Adipocyte (in vitro differentiated cells): ENCODE results near the gene STK4.

Source experiments
- DNase-seq: peaks from one replicate; pipeline ENCODE4 v3.0.0-alpha.2; 2015; ENCODE audit warnings: low read depth
- H3K27me3 ChIP-seq: replicated peaks from 2 replicates; pipeline ENCODE4 v1.7.0; 2013; ENCODE audit warnings: mild to moderate bottlenecking, low read length, moderate library complexity; ENCODE audit not compliant: control insufficient read depth, insufficient read depth
- H3K36me3 ChIP-seq: 2 replicates; pipeline ENCODE4 v1.7.0; 2013; ENCODE audit warnings: low read length, mild to moderate bottlenecking, moderate library complexity; ENCODE audit not compliant: control insufficient read depth, insufficient read depth, severe bottlenecking
- H3K4me1 ChIP-seq: 2 replicates; pipeline ENCODE4 v1.7.0; 2013; ENCODE audit warnings: mild to moderate bottlenecking, low read length, moderate library complexity; ENCODE audit not compliant: control insufficient read depth, insufficient read depth
- H3K4me3 ChIP-seq: 2 replicates; pipeline ENCODE4 v1.7.0; 2013; ENCODE audit warnings: mild to moderate bottlenecking, low read length, moderate library complexity
- H3K9ac ChIP-seq: 2 replicates; pipeline ENCODE4 v1.7.0; 2013; ENCODE audit warnings: mild to moderate bottlenecking, low read length, moderate library complexity
- H3K9me3 ChIP-seq: 2 replicates; pipeline ENCODE4 v1.7.0; 2013; ENCODE audit warnings: mild to moderate bottlenecking, low read length, moderate library complexity; ENCODE audit not compliant: control insufficient read depth

Gene STK4

GRCh38 chr20:45032276-45032675, 66.0 kb downstream of the STK4 start:
- H3K27me3 ChIP-seq: no peaks in the 10 kb centered on the region
- no peaks in the 10 kb centered on the region for H3K36me3 ChIP-seq
- no peak overlapping the region for H3K4me3 ChIP-seq
- DNase-seq: no peak
- H3K9ac ChIP-seq: no peak overlapping the region
- H3K4me1 ChIP-seq: peaks cover 16% of the 10 kb centered on the region
- no peaks in the 10 kb centered on the region for H3K9me3 ChIP-seq

GRCh38 chr20:45032781-45033180, 66.5 kb downstream of the STK4 start:
- Histone ChIP-seq H3K27me3 (no peaks in the 10 kb centered on the region), H3K4me1 (peaks cover 21% of the 10 kb centered on the region), H3K9me3 (no peaks in the 10 kb centered on the region), H3K36me3 (no peaks in the 10 kb centered on the region), H3K4me3 (no peak overlapping the region), H3K9ac (no peak overlapping the region)
- DNase-seq: no peak

- no peaks in the 10 kb centered on the region for H3K9me3 ChIP-seq
- DNase-seq: no peak
- H3K4me3 ChIP-seq: no peak overlapping the region
- no peaks in the 10 kb centered on the region for H3K36me3 ChIP-seq
- H3K27me3 ChIP-seq: no peaks in the 10 kb centered on the region
- peaks cover 38% of the 10 kb centered on the region for H3K4me1 ChIP-seq
- H3K9ac ChIP-seq: no peak overlapping the region
Observed at GRCh38 chr20:45034436-45034835, 68.1 kb downstream of the STK4 start.

GRCh38 chr20:45036044-45036755, 69.9 kb downstream of the STK4 start:
- H3K9me3 ChIP-seq: no peaks in the 10 kb centered on the region
- H3K9ac ChIP-seq: no peak overlapping the region
- DNase-seq: peak; percentile 68
- H3K36me3 ChIP-seq: no peaks in the 10 kb centered on the region
- H3K27me3 ChIP-seq: no peaks in the 10 kb centered on the region
- H3K4me3 ChIP-seq: no peak overlapping the region
- peaks cover 46% of the 10 kb centered on the region for H3K4me1 ChIP-seq

- no peaks in the 10 kb centered on the region for H3K27me3 ChIP-seq
- DNase-seq: no peak
Observed at GRCh38 chr20:45037050-45037449, 70.7 kb downstream of the STK4 start.

GRCh38 chr20:45037635-45038034, 71.3 kb downstream of the STK4 start:
- Histone ChIP-seq H3K9me3 (no peaks in the 10 kb centered on the region), H3K27me3 (no peaks in the 10 kb centered on the region), H3K36me3 (no peaks in the 10 kb centered on the region), H3K4me1 (peaks cover 55% of the 10 kb centered on the region), H3K9ac (no peak overlapping the region), H3K4me3 (no peak overlapping the region)
- DNase-seq: no peak

More at GRCh38 chr20:45037050-45037449, 70.7 kb downstream of the STK4 start:
- H3K36me3 ChIP-seq: no peaks in the 10 kb centered on the region
- no peak overlapping the region for H3K9ac ChIP-seq
- no peak overlapping the region for H3K4me3 ChIP-seq
- peaks cover 55% of the 10 kb centered on the region for H3K4me1 ChIP-seq
- no peaks in the 10 kb centered on the region for H3K9me3 ChIP-seq

- Histone ChIP-seq H3K4me3 (peak overlapping the region; percentile 13), H3K9ac (peak overlapping the region; percentile 47), H3K36me3 (no peaks in the 10 kb centered on the region), H3K9me3 (no peaks in the 10 kb centered on the region), H3K27me3 (no peaks in the 10 kb centered on the region), H3K4me1 (peaks cover 57% of the 10 kb centered on the region)
- DNase-seq: peak; percentile 61
Observed at GRCh38 chr20:45038745-45039474, 72.6 kb downstream of the STK4 start.

- no peaks in the 10 kb centered on the region for H3K9me3 ChIP-seq
- no peaks in the 10 kb centered on the region for H3K27me3 ChIP-seq
- peaks cover 62% of the 10 kb centered on the region for H3K4me1 ChIP-seq
- peak overlapping the region; percentile 47 for H3K9ac ChIP-seq
- H3K4me3 ChIP-seq: peak overlapping the region; percentile 13
- H3K36me3 ChIP-seq: no peaks in the 10 kb centered on the region
- DNase-seq: no peak
Observed at GRCh38 chr20:45039475-45039820, 73.1 kb downstream of the STK4 start.

- peak; percentile 59 for DNase-seq
Observed at GRCh38 chr20:45041464-45042337, 75.4 kb downstream of the STK4 start.

GRCh38 chr20:45042978-45043377, 76.7 kb downstream of the STK4 start:
- H3K4me1 ChIP-seq: peaks cover 40% of the 10 kb centered on the region
- H3K36me3 ChIP-seq: no peaks in the 10 kb centered on the region
- H3K9me3 ChIP-seq: no peaks in the 10 kb centered on the region
- no peak overlapping the region for H3K4me3 ChIP-seq
- H3K9ac ChIP-seq: no peak overlapping the region
- no peak for DNase-seq
- H3K27me3 ChIP-seq: no peaks in the 10 kb centered on the region

More at GRCh38 chr20:45041464-45042337, 75.4 kb downstream of the STK4 start:
- Histone ChIP-seq H3K9me3 (no peaks in the 10 kb centered on the region), H3K36me3 (no peaks in the 10 kb centered on the region), H3K27me3 (no peaks in the 10 kb centered on the region), H3K4me1 (peaks cover 53% of the 10 kb centered on the region), H3K9ac (peak overlapping the region; percentile 12), H3K4me3 (no peak overlapping the region)

- no peaks in the 10 kb centered on the region for H3K27me3 ChIP-seq
- no peaks in the 10 kb centered on the region for H3K36me3 ChIP-seq
- no peaks in the 10 kb centered on the region for H3K9me3 ChIP-seq
- no peak overlapping the region for H3K4me3 ChIP-seq
- H3K9ac ChIP-seq: peak overlapping the region; percentile 9
- peaks cover 28% of the 10 kb centered on the region for H3K4me1 ChIP-seq
- DNase-seq: peak; percentile 95
Observed at GRCh38 chr20:45044084-45044573, 77.8 kb downstream of the STK4 start.
